Measurements from ENCODE around the gene ZNF221. TPM values are rescaled to one million over a fixed set of nuclear protein-coding genes. Genes with fewer than 3 reads are reported as not detected.

ZNF221 gene
- total RNA-seq, 2 experiments from 2014 or later: 1.3 to 1.4 TPM

Other genes with a start within 250 kb of the ZNF221 start
- gene IRGC, start 235.2 kb upstream of the ZNF221 start, total RNA-seq: not detected
- 10 to 100 TPM; 77.6 to 80.4 TPM for gene SMG9, start 196.3 kb upstream of the ZNF221 start, total RNA-seq
- 10 to 100 TPM; 83.8 to 89.2 TPM for gene KCNN4, start 170.3 kb upstream of the ZNF221 start, total RNA-seq
- under 1 TPM; 0.32 to 0.73 TPM for gene LYPD5, start 148.8 kb upstream of the ZNF221 start, total RNA-seq
- 1 to 10 TPM; 4.8 to 5.0 TPM for gene ZNF283, start 123.9 kb upstream of the ZNF221 start, total RNA-seq
- 1 to 10 TPM; 1.2 to 1.5 TPM for gene ZNF404, start 67.3 kb upstream of the ZNF221 start, total RNA-seq
- 10 to 100 TPM in 1 of 2 experiments, 1 to 10 TPM in 1; 8.9 to 10.0 TPM for gene ZNF45, start 15.9 kb upstream of the ZNF221 start, total RNA-seq
- gene ZNF155, start 33.0 kb downstream of the ZNF221 start, total RNA-seq: 1 to 10 TPM; 4.3 to 4.8 TPM
- 1 to 10 TPM; 2.3 to 3.6 TPM for gene ZNF230, start 51.7 kb downstream of the ZNF221 start, total RNA-seq
- 1 to 10 TPM; 1.7 to 1.8 TPM for gene ZNF222, start 74.2 kb downstream of the ZNF221 start, total RNA-seq
- gene ZNF223, start 100.8 kb downstream of the ZNF221 start, total RNA-seq: 1 to 10 TPM in 1 of 2 experiments, under 1 TPM in 1; 0.57 to 1.3 TPM
- gene ZNF284, start 120.9 kb downstream of the ZNF221 start, total RNA-seq: 1 to 10 TPM; 1.8 to 1.9 TPM
- 10 to 100 TPM; 11.3 to 13.4 TPM for gene ZNF224, start 143.1 kb downstream of the ZNF221 start, total RNA-seq
- gene ZNF225, start 162.2 kb downstream of the ZNF221 start, total RNA-seq: 1 to 10 TPM; 2.8 to 3.2 TPM
- 1 to 10 TPM; 7.6 to 8.6 TPM for gene ZNF234, start 190.3 kb downstream of the ZNF221 start, total RNA-seq
- gene ZNF226, start 213.9 kb downstream of the ZNF221 start, total RNA-seq: 1 to 10 TPM; 4.6 to 4.7 TPM